Thyroid gland (tissue), 4 donors: Measurements from ENCODE around the gene SRPX2. TPM values are rescaled to one million over a fixed set of nuclear protein-coding genes. Genes with fewer than 3 reads are reported as not detected.
A peak's percentile ranks its signal among the peaks of the same experiment; 100 is the strongest.

ENCODE experiments used
- DNase-seq, 2 donors: peaks; one replicate each; pipeline ENCODE4 v3.0.0-alpha.2; 2019
- H3K27ac ChIP-seq, 3 donors: fragments of 200-600 bp; sonication (generic); 1 replicate in 2 of 3; 2 replicates in 1 of 3; pipeline ENCODE4 v1.5.1; 2016 to 2019; ENCODE audit warnings: mild to moderate bottlenecking in 1 of 3, moderate library complexity in 1 of 3
- H3K27me3 ChIP-seq: fragments of 200-600 bp; sonication (generic); one replicate; pipeline ENCODE4 v1.5.1; 2019
- H3K36me3 ChIP-seq, 2 donors: fragments of 200-600 bp; sonication (generic); one replicate each; pipeline ENCODE4 v1.5.1; 2016 to 2019
- H3K4me1 ChIP-seq, 2 donors: fragments of 200-600 bp; sonication (generic); one replicate each; pipeline ENCODE4 v1.5.1; 2017 to 2019
- H3K4me3 ChIP-seq, 3 donors: fragments of 200-600 bp; sonication (generic); replicated peaks in 1 of 3; 1 replicate in 2 of 3; 2 replicates in 1 of 3; pipeline ENCODE4 v1.5.1; 2016; ENCODE audit warnings: mild to moderate bottlenecking in 1 of 3
- H3K9me3 ChIP-seq: fragments of 200-600 bp; sonication (generic); one replicate; pipeline ENCODE4 v1.5.1; 2017
- CTCF ChIP-seq, 6 experiments: fragments of 200-600 bp in 3 of 6; fragments of 450-650 bp in 3 of 6; sonication (generic) in 3 of 6; IDR thresholded peaks; one replicate each; pipeline ENCODE4 v1.5.1; 2016 to 2019; ENCODE audit warnings: antibody characterized with exemption in 6 of 6, mild to moderate bottlenecking in 2 of 6, inconsistent platforms in 1 of 6, moderate library complexity in 1 of 6
- POLR2A ChIP-seq, 2 donors: fragments of 450-650 bp; IDR thresholded peaks; one replicate each; pipeline ENCODE4 v1.6.1; 2017; ENCODE audit warnings: antibody characterized with exemption in 2 of 2, mild to moderate bottlenecking in 2 of 2, moderate library complexity in 1 of 2
- WGBS, 2 donors: methylation state at CpG; one replicate each; pipeline ENCODE4 v1.1.5; 2017; 5-methylcytosine and 5-hydroxymethylcytosine counted together
- intact Hi-C: fragments of 100-400 bp; cut with DNase I; formaldehyde crosslinking; loops from one replicate; pipeline ENCODE4 v1.15.1; 2023
- total RNA-seq, 4 donors: library from RNA; depleted of rRNA; stranded (reverse); fragments of >200 nt; gene quantifications; one replicate each; pipeline ENCODE4 v1.2.3, GENCODE V29; 2016

SRPX2 gene
- total RNA-seq, 4 donors from 2014 or later, result 6.1 to 24.1 (median 12.5) TPM

- Histone ChIP-seq H3K4me1 (no peaks in the 10 kb centered on the region), H3K27me3 (no peaks in the 10 kb centered on the region), H3K36me3 (no peaks in the 10 kb centered on the region), H3K4me3 (no peak overlapping the region), H3K9me3 (no peaks in the 10 kb centered on the region), H3K27ac (no peak overlapping the region)
- no peak for DNase-seq
- TF ChIP-seq CTCF (IDR thresholded peaks at IDR 0.05) (no peak), POLR2A (IDR thresholded peaks at IDR 0.05) (no peak)
- intact Hi-C loops, result no loop called here
- WGBS, 2 donors, result 86% methylated on average over 3 of the region's 3 CpGs
These were observed 29.5 kb downstream of the SRPX2 start for GRCh38 chrX:100673397-100673953.

GRCh38 chrX:100674705-100675104 is 30.7 kb downstream of the SRPX2 start:
- no peak overlapping the region for H3K4me3 ChIP-seq
- TF ChIP-seq CTCF (IDR thresholded peaks at IDR 0.05) (no peak), POLR2A (IDR thresholded peaks at IDR 0.05) (no peak)
- no peaks in the 10 kb centered on the region for H3K36me3 ChIP-seq
- WGBS, 2 donors, result 66 to 80% methylated on average over 2 of the region's 2 CpGs
- no peaks in the 10 kb centered on the region for H3K9me3 ChIP-seq
- H3K27ac ChIP-seq, result no peak overlapping the region
- no peaks in the 10 kb centered on the region for H3K27me3 ChIP-seq
- H3K4me1 ChIP-seq, result no peaks in the 10 kb centered on the region
- intact Hi-C loops, result no loop called here
- DNase-seq, result no peak

- peak; percentile 11 for DNase-seq
- Histone ChIP-seq H3K4me1 (no peaks in the 10 kb centered on the region), H3K27ac (no peak overlapping the region), H3K27me3 (no peaks in the 10 kb centered on the region), H3K36me3 (no peaks in the 10 kb centered on the region), H3K9me3 (no peaks in the 10 kb centered on the region), H3K4me3 (no peak overlapping the region)
- TF ChIP-seq CTCF (IDR thresholded peaks at IDR 0.05) (no peak), POLR2A (IDR thresholded peaks at IDR 0.05) (no peak)
- WGBS, 2 donors, result 52 to 54% methylated on average over 5 of the region's 5 CpGs
- intact Hi-C loops, result no loop called here
These were observed 33.7 kb downstream of the SRPX2 start for GRCh38 chrX:100677611-100678181.

- no peak for DNase-seq
- no peak overlapping the region for H3K27ac ChIP-seq
- H3K36me3 ChIP-seq, result no peaks in the 10 kb centered on the region
- H3K27me3 ChIP-seq, result no peaks in the 10 kb centered on the region
- no peaks in the 10 kb centered on the region for H3K4me1 ChIP-seq
- no peaks in the 10 kb centered on the region for H3K9me3 ChIP-seq
- intact Hi-C loops, result no loop called here
- H3K4me3 ChIP-seq, result no peak overlapping the region
- WGBS, 2 donors, result 55 to 86% methylated on average over 2 of the region's 2 CpGs
- TF ChIP-seq CTCF (IDR thresholded peaks at IDR 0.05), result no peak
- TF ChIP-seq POLR2A (IDR thresholded peaks at IDR 0.05), result no peak
These were observed 36.8 kb downstream of the SRPX2 start for GRCh38 chrX:100680756-100681155.

- WGBS, 2 donors, result 86 to 90% methylated on average over 3 of the region's 3 CpGs
- TF ChIP-seq POLR2A (IDR thresholded peaks at IDR 0.05) (no peak), CTCF (IDR thresholded peaks at IDR 0.05) (no peak)
- no peak overlapping the region for H3K27ac ChIP-seq
- intact Hi-C loops, result no loop called here
- DNase-seq, result no peak
- H3K9me3 ChIP-seq, result no peaks in the 10 kb centered on the region
- no peaks in the 10 kb centered on the region for H3K36me3 ChIP-seq
- H3K4me3 ChIP-seq, result no peak overlapping the region
- no peaks in the 10 kb centered on the region for H3K4me1 ChIP-seq
- H3K27me3 ChIP-seq, result no peaks in the 10 kb centered on the region
These were observed 37.6 kb downstream of the SRPX2 start for GRCh38 chrX:100681599-100681998.
